NCI-H1436 (cell line): ENCODE results near the gene BRD1.
"Not testable (repeated sequence)": the region's sequence is repeated elsewhere in the genome, so short reads cannot be mapped to it uniquely, and the experiment has no call there.

Source experiments
- DNase-seq: peaks from one replicate; lab custom pipeline; 2025; lab: John Stamatoyannopoulos, UW

Gene BRD1

DNA sequence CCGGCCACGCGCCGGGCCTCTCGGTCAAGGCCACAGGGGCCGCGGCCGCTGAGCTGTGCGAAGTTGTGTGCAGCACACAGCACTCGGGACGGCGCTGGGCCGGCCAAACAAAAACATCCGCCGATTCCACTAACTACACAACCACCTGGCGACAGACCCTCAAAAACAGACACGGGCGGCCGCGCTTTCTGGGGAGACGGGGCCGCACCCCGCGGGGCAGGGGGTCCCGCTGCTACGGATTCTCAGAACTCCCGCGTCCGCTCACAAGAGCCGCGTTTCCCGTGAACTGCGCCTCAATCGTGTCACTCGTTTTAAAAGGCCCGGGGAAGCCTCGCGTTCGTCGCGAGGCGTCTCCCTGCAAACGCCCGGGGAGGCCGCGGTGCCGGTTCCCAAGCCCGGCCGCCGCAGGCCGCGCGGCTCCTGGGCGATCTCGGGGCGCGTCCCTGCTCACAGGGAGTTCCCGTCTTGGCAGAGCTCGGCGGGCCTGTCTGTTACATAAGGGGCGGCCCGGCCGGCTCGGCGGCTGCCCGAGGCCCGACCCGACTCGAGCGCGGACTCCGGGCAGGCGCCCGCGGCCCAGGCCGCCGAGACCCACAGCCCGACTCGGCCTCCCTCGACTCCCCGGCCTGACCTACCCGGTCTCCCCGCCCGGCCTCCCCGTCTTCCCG is 936 bp downstream of the BRD1 start:
- DNase-seq: peak; percentile 5

- no peak for DNase-seq
Observed at GRCh38 chr22:49825944-49826602, 1.6 kb downstream of the BRD1 start.

DNA sequence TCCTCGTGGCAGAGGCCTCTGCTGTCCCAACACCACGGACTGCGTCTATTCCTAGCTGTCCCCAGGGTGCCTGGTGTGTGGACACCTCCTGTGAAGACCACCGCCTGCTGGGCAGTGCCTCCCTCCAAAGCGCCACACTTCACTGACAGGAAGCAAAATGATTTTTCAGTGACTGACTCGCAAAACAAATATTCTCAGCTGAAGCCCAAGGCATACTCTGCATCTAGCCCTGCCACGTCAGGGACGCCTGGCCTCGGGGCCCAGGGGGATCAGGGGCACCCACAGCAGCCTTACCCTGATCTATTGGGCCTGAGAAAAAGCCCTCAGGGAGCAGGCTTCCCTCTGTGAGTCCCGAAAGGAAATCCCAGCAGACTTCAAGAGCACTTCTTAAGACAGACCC is 2.2 kb downstream of the BRD1 start:
- no peak for DNase-seq

- DNase-seq: no peak
Observed at GRCh38 chr22:49824936-49825335, 2.7 kb downstream of the BRD1 start.

DNA sequence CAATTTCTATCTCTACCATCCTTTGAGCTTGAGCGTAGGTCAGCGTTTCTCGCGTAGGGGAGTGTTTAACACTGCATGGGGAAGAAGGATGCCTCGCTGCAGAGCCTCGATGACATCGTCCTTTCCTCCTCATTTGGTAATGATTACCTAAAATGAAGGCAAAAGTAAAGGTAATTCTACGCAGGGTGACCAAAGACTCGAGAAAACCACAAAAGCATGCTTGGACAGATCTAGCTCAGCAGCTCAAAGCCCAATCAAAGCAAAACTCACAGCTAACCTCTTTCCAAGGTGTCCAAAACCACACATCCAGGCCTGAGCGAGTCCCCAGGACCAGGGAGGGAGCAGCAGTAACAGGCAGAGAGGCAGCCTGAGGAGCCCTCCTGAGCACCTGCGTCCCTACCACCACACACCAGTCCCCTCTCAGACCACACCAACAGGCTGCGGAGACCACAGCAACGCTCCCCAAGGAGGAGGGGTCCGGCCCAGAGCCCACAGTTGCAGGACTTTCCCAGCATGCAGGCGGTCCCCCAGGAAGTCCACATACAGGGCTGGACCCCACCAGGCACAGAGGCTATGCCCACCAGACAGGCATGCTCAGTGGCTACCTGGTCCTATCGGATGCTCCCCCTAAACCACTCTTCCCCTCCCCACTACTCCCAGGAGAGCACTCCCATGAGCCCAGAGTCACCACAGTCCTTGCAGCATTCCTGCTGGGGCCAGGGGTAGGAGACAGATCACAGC is 3.3 kb downstream of the BRD1 start:
- no peak for DNase-seq

DNA sequence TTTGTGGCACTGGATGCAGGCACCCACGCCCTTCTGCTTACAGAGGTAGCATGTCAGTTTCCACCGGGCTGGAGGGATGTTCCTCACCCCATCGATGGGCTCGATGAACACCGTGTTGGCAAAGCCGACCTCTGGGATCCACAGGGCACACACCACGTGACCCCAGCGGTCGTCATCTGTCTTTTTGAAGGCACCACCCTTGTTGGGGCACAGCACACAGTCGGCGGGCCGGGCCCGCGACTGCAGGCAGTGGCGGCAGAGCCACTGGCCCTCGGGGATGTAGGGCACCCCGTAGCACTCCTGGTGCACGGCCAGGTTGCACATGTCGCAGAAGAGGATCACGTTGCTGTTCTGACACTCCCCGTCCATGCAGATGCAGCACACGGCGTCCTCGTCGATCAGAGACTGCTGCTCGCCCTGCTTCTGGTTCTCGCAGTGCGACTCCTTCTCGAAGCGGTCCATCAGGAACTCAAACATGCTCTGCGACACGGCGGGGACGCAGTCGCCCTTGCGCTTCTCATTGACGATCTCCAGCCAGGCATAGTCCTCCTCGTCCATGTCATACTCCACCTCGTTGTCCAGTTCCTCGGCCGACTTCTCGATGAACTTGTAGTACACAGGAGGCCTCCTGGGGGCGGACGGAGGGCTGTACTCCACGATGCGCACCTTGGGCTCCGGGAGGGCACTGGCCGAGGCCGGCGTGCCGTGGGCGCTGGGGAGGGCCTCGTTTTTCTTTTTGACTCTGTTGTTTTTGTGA is 4.2 kb downstream of the BRD1 start:
- DNase-seq: no peak

GRCh38 chr22:49821741-49822140 is 5.9 kb downstream of the BRD1 start:
- not testable (repeated sequence) for DNase-seq

GRCh38 chr22:49820984-49821383 is 6.7 kb downstream of the BRD1 start:
- no peak for DNase-seq

GRCh38 chr22:49817359-49817758 is 10.3 kb downstream of the BRD1 start:
- no peak for DNase-seq

DNA sequence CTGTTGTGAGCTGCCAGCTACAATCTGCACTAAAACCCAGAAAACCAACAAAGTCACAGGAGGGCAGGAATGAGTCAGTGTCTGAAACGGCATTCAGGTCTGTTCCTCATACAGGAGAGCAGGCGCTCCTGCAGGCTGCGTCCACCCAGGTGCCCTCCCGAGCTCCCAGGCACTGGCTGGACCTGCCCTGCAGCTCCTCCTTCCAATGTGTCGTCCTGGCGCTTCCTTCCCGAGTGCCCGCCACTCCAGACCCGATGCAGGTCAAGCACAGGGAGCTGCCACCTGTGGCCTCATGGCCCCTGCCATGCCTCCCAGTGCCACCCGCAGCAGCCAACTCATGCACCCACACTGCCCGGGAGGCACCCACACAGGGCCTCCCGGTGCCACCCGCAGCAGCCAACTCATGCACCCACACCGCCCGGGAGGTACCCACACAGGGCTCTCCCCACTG is 12.0 kb downstream of the BRD1 start:
- DNase-seq: no peak

- DNase-seq: no peak
Observed at GRCh38 chr22:49814856-49815255, 12.8 kb downstream of the BRD1 start.

- no peak for DNase-seq
Observed at GRCh38 chr22:49814164-49814686, 13.4 kb downstream of the BRD1 start.

- DNase-seq: no peak
Observed at GRCh38 chr22:49812838-49813237, 14.8 kb downstream of the BRD1 start.

GRCh38 chr22:49811020-49811791 is 16.5 kb downstream of the BRD1 start:
- DNase-seq: no peak

GRCh38 chr22:49810363-49811019 is 17.2 kb downstream of the BRD1 start:
- DNase-seq: no peak

DNA sequence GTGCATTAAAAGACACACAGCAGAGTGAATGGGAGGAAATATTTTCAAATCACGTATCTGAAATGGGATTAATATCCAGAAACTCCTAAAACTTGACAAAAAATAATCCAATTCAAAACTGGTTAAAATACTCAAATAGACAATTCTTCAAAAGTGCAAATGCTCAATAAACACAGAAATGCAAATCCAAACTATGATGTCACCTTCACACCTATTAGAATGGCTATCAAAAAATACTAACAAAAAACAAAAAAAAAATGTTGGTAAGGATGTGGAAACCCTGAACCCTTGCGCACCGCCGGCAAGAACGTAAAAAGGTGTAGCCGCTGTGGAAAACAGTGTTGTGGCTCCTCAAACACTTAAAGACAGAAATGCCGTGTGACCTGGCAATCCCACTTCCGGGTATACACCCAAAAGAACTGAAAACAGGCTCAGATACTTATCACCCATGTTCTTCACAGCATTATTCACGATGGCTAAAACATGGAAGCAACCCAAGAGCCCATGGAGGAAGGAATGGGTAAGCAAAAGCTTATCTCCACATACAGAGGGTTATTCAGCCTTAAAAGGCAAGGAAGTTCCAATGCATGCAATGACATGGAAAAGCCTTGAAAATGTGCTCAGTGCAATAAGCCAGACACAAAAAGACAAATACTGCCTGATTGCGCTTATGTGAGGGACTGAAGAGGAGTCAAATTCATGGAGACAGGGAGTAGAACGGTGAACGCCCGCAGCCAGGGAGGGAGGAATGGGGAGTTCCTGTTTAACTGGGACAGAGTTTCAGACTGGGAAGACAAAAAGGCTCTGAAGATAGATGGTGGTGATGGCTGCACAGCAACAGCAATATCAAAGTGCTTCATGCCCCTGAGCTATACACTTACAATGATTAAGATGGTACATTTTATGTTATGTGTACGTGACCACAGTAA is 19.6 kb downstream of the BRD1 start:
- no peak for DNase-seq

DNA sequence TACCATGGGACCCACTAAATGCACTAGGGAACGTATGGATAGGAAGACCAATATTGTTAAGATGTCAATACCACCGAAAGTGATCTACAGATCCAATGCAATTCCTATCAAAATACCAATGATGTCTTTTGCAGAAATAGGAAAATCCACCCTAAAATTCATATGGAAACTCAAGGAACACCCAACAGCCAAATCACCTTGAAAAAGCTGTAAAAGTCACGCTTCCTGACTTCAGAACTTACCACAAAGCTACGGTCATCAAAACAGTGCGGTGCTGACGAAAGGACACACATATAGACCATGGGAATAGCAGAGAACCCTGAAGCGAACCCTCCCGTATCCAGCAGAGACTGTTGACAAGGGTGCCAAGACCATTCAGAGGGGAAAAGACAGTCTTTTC is 20.5 kb downstream of the BRD1 start:
- DNase-seq: no peak

GRCh38 chr22:49803737-49804375 is 23.8 kb downstream of the BRD1 start:
- no peak for DNase-seq

DNA sequence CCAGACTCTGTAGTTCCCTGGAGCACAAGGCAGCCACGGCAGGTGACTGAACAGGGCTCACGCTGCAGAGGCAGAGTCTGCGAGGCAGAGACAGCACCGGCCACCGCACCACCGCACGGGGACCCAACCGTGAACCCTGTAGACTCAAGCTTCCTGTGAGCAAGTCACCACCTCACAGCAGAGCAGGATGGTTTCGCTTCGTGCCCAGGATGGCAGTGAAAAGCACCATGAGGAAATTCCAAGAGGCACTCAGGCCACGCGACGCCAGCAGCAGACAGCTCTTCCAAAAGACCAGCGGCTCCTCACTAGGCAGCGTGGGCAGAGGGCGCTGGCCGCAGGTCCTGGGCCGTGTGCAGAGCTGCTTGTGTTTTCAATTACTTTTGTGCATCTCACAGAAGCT is 24.5 kb downstream of the BRD1 start:
- DNase-seq: no peak
